Neuron (in vitro differentiated cells): Measurements from ENCODE around the gene DHRS7.

Experiments used
- H2AFZ ChIP-seq: one replicate; pipeline ENCODE4 v1.6.1; 2013; ENCODE audit warnings: low read depth, mild to moderate bottlenecking, inconsistent platforms, low read length, moderate library complexity
- H3K27me3 ChIP-seq: one replicate; pipeline ENCODE4 v1.6.1; 2013; ENCODE audit warnings: low read length; ENCODE audit not compliant: insufficient read depth
- H3K36me3 ChIP-seq: one replicate; pipeline ENCODE4 v1.6.1; 2013; ENCODE audit warnings: low read length; ENCODE audit not compliant: insufficient read depth
- H3K4me1 ChIP-seq: one replicate; pipeline ENCODE4 v1.6.1; 2013; ENCODE audit warnings: low read length; ENCODE audit not compliant: insufficient read depth
- H3K4me3 ChIP-seq: 2 replicates; pipeline ENCODE4 v1.5.1; 2013; ENCODE audit warnings: mild to moderate bottlenecking, low read length, moderate library complexity
- H3K9me3 ChIP-seq: one replicate; pipeline ENCODE4 v1.6.1; 2013; ENCODE audit warnings: low read length

DHRS7 gene

DNA sequence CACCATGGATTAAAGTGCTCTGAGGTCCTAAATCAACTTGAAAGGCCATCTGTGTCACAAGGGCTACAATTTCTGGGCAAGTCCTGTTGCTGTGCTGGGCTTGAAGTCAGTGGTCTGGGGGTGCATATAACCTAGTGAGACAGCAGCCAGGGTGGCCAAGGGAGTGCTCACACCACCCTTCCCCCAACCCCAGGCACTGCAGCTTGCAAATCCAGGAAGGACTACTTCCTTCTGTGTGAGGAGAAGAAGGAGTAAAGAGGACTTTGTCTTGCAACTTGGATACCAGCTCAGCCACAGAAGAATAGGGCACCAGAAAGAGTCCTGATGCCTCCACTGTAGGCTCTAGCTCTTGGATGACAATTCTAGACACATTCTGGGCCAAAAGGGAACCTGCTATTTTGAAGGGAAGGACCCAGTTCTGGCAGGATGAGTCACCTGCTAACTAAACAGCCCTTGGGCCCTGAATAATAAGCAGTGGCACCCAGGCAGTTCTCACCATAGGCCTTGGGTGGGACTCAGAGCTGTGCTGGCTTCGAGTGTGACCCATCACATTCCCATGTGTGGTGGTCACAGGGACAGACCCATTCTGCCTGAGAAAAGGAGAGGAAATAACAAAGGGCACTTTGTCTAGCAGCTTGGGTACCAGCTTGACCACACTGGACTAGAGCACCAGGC lies 32.6 kb upstream of the DHRS7 start:
- H3K9me3 ChIP-seq = peaks cover 3% of the 10 kb centered on the region
- H3K27me3 ChIP-seq = peaks cover 3% of the 10 kb centered on the region
- H3K36me3 ChIP-seq = no peaks in the 10 kb centered on the region
- no peak overlapping the region for H2AFZ ChIP-seq
- H3K4me3 ChIP-seq = no peak overlapping the region
- H3K4me1 ChIP-seq = no peaks in the 10 kb centered on the region

DNA sequence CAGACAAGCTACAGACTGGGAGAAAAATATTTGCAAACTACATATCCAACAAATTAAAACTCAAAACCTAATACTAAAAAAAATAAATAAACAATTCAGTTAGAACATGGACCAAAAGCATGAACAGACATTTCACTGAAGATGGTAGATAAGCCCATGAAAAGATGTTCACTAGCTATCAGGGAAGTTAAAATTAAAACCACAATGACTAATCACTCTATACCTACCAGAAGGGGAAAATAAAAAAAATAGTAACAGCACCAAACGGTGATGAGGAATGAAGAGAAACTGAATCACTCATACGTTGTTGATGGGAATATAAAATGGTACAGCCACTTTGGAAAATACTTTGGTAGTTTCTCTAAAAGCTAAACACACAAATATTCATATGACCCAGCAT lies 31.1 kb upstream of the DHRS7 start:
- Histone ChIP-seq H3K4me3 (no peak overlapping the region), H3K36me3 (no peaks in the 10 kb centered on the region), H2AFZ (no peak overlapping the region), H3K9me3 (peaks cover 3% of the 10 kb centered on the region), H3K4me1 (no peaks in the 10 kb centered on the region), H3K27me3 (peaks cover 3% of the 10 kb centered on the region)

DNA sequence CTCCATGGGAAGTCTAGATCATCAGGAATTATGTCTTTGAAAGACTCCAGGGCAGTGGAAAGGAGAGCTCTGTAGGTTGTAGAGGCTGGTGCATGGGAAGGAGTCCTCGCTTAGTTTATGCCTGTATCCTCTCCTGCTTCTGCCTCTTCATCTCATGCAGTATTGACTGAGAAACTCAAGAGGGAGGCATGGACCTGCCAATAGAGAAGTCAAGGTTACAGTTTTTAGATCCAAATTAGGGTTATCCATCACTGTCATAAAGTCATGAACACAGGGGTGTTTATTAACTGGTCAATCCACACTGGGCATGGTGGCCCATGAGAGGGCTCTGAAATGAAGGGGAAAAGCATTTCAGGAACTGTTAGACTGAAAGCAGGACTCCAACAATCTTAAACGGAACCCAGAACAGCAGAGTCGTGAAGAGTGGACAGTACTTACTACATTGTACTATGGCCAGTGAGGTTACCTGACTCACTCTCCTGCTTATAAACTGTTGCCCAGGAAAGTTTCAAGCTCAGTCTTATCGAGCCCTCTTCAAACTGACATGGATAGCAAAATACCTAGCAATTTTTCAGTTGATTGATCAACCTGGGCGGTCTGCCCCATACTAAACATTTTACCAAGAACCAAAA lies 30.1 kb upstream of the DHRS7 start:
- no peaks in the 10 kb centered on the region for H3K36me3 ChIP-seq
- H3K9me3 ChIP-seq = peaks cover 3% of the 10 kb centered on the region
- no peak overlapping the region for H2AFZ ChIP-seq
- H3K27me3 ChIP-seq = peaks cover 3% of the 10 kb centered on the region
- H3K4me3 ChIP-seq = no peak overlapping the region
- no peaks in the 10 kb centered on the region for H3K4me1 ChIP-seq

DNA sequence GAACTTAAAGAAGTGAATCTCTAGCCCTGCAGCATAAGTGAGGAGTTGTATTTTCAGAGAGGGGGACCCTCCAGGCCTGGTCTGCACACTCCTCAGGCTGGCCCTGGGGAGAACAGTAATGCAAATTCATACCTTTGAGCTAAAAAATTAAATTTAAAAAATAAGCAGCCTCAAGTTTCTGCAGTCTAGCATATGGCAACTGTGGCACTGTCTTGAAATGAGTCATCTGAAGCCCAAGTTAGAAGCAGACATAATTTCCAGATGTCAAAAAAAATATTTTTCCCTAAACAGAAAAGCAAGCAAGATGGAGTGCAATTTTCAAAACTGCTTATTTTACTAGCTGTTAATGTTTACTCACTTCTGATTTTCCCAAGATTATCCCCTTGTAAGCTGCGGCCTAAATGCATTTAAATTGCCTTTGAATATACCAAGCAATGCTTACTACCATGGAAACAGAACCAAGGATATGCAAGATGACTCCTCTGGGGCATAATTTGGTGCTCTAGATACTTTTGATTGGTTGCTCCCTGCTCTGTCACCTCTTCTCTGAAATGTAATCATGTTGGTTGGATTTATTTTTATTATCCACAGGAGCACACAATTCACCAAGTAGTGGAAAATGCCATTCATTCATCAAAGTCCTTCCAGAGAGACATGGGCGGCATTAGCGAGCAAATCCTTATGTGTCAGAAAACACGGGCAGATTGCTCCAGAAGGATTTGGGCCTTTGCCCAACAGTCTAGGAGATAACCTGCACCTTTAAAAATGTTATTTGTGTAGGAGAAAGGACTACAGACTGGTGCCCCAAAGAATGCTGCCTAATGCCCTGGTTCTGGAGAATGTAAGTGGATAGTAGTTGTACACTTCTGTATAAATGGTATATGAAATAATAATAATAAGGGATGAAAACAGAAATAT lies 25.0 kb upstream of the DHRS7 start:
- Histone ChIP-seq H3K4me1 (no peaks in the 10 kb centered on the region), H3K27me3 (peaks cover 7% of the 10 kb centered on the region), H3K4me3 (no peak overlapping the region), H3K9me3 (no peaks in the 10 kb centered on the region), H2AFZ (no peak overlapping the region), H3K36me3 (no peaks in the 10 kb centered on the region)

DNA sequence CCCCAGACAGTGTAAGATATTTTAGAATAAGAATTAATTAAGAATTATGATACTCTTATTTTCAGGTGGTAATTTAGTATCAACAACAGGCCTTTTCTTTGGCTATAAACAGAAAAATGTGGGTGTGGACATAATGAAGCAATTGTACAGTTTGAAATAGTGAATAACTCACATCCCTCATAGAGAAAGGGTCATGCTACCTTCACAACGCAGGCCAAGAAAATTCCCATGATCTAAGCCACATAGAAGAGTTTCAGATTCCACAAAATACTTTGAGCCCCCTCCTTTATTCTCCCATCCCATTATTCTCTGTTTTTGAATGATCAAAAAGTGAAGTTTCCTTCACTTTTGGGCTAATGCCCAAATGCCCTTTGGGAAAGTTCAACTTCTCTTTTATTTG lies 23.5 kb upstream of the DHRS7 start:
- Histone ChIP-seq H2AFZ (no peak overlapping the region), H3K36me3 (no peaks in the 10 kb centered on the region), H3K27me3 (peaks cover 4% of the 10 kb centered on the region), H3K4me1 (peaks cover 5% of the 10 kb centered on the region), H3K4me3 (no peak overlapping the region), H3K9me3 (no peaks in the 10 kb centered on the region)

DNA sequence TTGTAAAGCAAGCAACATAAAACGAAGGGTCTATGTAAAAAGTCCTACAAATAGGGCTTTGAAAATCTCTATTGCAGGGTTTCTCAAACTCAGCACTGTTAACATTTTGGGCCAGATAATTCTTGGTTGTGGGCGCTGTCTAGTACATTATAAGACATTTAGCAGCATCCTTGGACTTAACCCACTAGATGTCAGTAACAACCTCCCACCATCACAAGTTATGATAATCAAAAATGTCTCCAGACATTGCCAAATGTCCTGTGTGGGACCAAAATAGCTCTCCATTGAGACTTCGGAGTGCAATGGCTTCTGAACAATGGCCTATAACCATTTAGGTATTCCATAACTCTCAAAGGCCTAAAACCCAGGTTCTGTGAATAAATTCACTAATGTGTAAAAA lies 22.9 kb upstream of the DHRS7 start:
- no peaks in the 10 kb centered on the region for H3K9me3 ChIP-seq
- no peak overlapping the region for H2AFZ ChIP-seq
- no peaks in the 10 kb centered on the region for H3K36me3 ChIP-seq
- no peak overlapping the region for H3K4me3 ChIP-seq
- peaks cover 5% of the 10 kb centered on the region for H3K4me1 ChIP-seq
- H3K27me3 ChIP-seq = peaks cover 4% of the 10 kb centered on the region

DNA sequence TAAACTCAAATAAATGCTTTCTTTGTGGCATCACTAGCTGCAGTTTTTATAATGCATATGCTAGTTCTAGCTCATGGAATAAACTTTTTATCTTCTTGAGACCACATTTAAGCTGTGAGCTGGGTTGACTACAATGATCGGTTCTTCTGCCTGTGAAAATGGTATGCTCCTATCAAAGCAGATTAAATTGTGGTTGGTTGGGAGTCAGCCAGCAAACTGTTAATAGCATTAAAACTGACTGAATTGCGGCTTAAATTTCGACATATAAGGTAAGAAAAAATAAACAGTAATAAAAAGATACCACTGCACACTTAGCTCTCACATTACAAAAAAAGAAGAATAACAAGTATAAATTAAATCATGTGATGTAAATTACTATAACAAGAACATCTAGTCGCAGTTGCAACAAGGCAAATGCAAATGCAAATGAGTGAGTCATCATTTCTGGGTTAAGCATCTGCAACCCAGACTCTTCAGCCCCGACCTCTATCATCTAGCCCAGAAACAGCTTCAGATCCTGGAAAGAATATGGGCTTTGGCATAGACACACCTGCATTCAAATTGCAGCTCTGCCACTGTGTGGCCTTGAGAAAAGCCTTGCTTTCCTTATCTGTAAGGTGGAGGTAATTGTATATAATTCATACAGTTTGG lies 19.8 kb upstream of the DHRS7 start:
- H3K27me3 ChIP-seq = peaks cover 4% of the 10 kb centered on the region
- H3K9me3 ChIP-seq = no peaks in the 10 kb centered on the region
- no peak overlapping the region for H3K4me3 ChIP-seq
- H3K4me1 ChIP-seq = peaks cover 5% of the 10 kb centered on the region
- H3K36me3 ChIP-seq = no peaks in the 10 kb centered on the region
- no peak overlapping the region for H2AFZ ChIP-seq

DNA sequence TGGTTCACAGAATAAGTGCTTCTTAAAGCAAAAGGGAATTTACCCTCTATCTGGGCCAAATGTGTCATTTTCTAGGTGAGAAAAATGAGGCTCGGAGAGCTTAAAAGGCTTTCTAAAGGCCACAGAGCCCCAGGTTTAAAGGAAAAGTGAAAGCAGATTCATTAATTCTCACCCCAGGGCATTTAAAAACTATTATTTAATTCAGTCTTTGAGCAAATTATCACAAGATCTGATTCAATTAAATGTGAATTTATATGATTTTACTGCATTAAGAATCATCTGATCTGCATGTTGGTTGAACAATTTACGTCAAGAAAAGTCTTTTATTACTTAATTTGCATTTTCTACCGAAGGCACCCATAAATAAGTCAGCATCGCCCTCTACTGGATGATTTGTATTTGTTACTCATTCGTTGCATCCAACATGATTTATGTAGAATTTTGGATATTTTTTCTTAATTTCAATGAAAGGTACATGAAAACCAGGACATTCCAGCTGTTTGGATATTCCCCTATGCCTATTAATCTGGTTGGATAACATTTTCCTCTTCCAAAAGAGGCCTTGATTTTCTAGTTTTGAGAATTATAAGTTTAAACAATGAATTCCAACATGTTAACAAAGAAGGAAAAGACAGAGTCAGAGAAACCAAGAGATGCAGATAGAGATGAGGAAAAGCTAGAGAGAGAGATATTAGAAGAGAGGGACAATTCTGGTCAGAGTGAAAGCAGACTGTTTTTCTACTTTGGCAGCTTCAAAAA lies 19.1 kb upstream of the DHRS7 start:
- Histone ChIP-seq H3K4me3 (peak overlapping the region; percentile 38), H3K9me3 (no peaks in the 10 kb centered on the region), H3K4me1 (peaks cover 5% of the 10 kb centered on the region), H3K27me3 (no peaks in the 10 kb centered on the region), H2AFZ (peak overlapping the region; percentile 24), H3K36me3 (no peaks in the 10 kb centered on the region)

DNA sequence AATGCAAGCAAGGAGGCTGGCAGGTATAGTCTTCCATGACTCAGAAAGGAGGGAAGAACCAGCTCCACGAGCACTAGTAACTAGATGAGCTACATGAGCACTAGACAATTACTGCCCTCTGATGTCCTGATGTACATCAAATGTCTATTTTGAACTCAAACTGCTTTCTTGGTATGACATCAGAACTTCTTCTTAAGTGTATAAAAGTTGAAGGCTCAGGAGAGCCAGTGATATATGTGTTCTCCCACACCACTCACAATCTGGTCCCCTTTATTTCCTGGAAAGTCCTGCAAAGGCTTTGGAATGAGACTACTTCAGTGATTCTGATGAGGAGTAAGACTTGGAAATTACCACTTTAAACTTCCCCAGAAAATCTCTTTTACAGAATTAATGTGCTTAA lies 18.5 kb upstream of the DHRS7 start:
- Histone ChIP-seq H3K36me3 (no peaks in the 10 kb centered on the region), H2AFZ (peak overlapping the region; percentile 24), H3K4me3 (peak overlapping the region; percentile 38), H3K4me1 (peaks cover 5% of the 10 kb centered on the region), H3K27me3 (no peaks in the 10 kb centered on the region), H3K9me3 (no peaks in the 10 kb centered on the region)

DNA sequence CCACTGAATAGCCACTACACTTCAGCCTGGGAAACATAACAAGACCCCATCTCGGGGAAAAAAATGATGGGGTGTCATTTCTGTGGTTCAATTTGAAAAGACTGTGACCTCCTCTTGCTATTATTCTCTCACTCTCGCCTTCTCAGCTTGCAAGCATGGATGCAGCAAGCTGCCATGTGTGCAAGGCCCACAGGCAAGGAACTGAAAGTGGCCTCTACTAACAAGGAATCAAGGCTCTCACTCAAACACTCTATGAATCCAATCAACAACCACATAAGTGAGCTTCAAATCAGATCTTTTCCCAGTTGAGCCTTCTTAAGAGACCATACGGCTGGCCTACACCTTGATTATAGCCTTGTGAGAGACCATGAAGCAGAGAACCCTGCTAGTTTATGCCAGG lies 17.9 kb upstream of the DHRS7 start:
- Histone ChIP-seq H3K4me1 (peaks cover 5% of the 10 kb centered on the region), H3K36me3 (no peaks in the 10 kb centered on the region), H3K4me3 (no peak overlapping the region), H3K27me3 (no peaks in the 10 kb centered on the region), H2AFZ (peak overlapping the region; percentile 24), H3K9me3 (no peaks in the 10 kb centered on the region)

DNA sequence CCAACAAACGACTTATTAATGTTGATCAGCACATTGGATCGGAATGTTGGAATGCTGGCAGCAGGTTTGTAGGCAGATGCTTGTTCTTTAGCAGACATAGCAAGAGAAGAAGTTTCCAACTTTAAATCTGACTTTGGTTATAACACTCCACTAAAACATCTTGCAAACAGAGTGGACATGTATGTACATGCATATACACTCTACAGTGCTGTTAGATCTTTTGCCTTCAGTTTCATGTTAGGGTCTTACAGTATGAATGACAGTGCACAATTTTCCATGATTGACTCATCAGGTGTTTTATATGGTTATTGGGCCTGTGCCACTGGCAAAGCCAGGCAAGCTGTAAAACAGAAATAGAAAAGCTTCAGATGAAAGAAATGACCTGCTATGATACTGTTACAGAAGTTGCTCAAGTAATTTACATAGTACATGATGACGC lies 14.3 kb upstream of the DHRS7 start:
- Histone ChIP-seq H3K27me3 (no peaks in the 10 kb centered on the region), H3K36me3 (no peaks in the 10 kb centered on the region), H3K9me3 (no peaks in the 10 kb centered on the region), H3K4me1 (peaks cover 5% of the 10 kb centered on the region), H3K4me3 (no peak overlapping the region), H2AFZ (no peak overlapping the region)

DNA sequence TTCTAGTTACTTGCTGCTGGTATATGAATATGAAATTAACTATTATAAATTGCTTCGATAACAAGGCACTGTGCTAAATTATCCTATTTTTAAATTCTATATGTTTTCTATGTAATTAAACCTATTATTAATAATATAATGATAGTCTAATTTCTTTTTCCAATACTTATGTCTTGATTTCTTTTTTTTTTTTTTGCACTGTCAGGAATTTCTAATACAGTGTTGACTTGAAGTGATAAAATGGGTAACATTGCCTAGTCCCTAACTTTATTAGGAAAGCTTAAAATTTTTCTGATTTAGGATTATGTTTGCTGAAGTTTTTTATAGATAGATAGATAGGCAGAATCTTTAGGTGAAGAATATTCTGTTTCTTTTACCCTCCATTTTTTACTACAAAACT lies 13.6 kb upstream of the DHRS7 start:
- Histone ChIP-seq H3K9me3 (no peaks in the 10 kb centered on the region), H3K36me3 (no peaks in the 10 kb centered on the region), H2AFZ (no peak overlapping the region), H3K27me3 (no peaks in the 10 kb centered on the region), H3K4me3 (no peak overlapping the region), H3K4me1 (peaks cover under 1% of the 10 kb centered on the region)
